ENCODE measurements around the gene TRIP13. TPM values are rescaled to one million over a fixed set of nuclear protein-coding genes. Genes with fewer than 3 reads are reported as not detected.
"Not testable (repeated sequence)": the region's sequence is repeated elsewhere in the genome, so short reads cannot be mapped to it uniquely, and the experiment has no call there.

TRIP13 gene
- total and polyA plus RNA-seq, 2 experiments from 2014 or later, result 9.2 to 9.4 TPM

GRCh38 chr5:936149-937144, 43.8 kb downstream of the TRIP13 start:
- no peak for TF ChIP-seq CTCF (IDR thresholded peaks at IDR 0.05; ENCODE audit: poor library complexity)
- TF ChIP-seq EZH2phosphoT487 (IDR thresholded peaks at IDR 0.05; ENCODE audit: low read depth, severe bottlenecking, unreplicated experiment), result no peak
- TF ChIP-seq EZH2 (IDR thresholded peaks at IDR 0.05; ENCODE audit: borderline replicate concordance), result no peak
- no peak for DNase-seq (ENCODE audit: low spot score)

GRCh38 chr5:937151-937924, 44.7 kb downstream of the TRIP13 start:
- H3K79me2 ChIP-seq, result no peaks in the 10 kb centered on the region
- 90% methylated on average over 14 of the region's 14 CpGs for WGBS (ENCODE audit: low lambda C conversion rate, missing lambda C conversion rate)
- no peaks in the 10 kb centered on the region for H3K36me3 ChIP-seq (replicated peaks; ENCODE audit: insufficient read depth, low read depth)

More at GRCh38 chr5:936149-937144, 43.8 kb downstream of the TRIP13 start:
- Histone ChIP-seq H4K20me1 (ENCODE audit: insufficient read depth, poor library complexity, severe bottlenecking) (no peaks in the 10 kb centered on the region), H3K4me1 (ENCODE audit: insufficient read depth) (no peaks in the 10 kb centered on the region), H3K27ac (no peak overlapping the region), H3K27me3 (no peaks in the 10 kb centered on the region), H3K79me2 (no peaks in the 10 kb centered on the region), H3K9me2 (replicated peaks; ENCODE audit: insufficient read depth) (no peaks in the 10 kb centered on the region), H3K4me3 (no peak overlapping the region), H3K4me2 (no peak overlapping the region), H3K9me3 (ENCODE audit: low read depth) (no peaks in the 10 kb centered on the region), H3K36me3 (replicated peaks; ENCODE audit: insufficient read depth, low read depth) (no peaks in the 10 kb centered on the region), H2AFZ (no peak overlapping the region)
- whole genome bisulfite sequencing (ENCODE audit: low lambda C conversion rate, missing lambda C conversion rate), result 91% methylated on average over 19 of the region's 19 CpGs

GRCh38 chr5:939368-939767, 46.7 kb downstream of the TRIP13 start:
- Histone ChIP-seq H3K79me2 (no peaks in the 10 kb centered on the region), H3K27ac (no peak overlapping the region), H3K9me3 (ENCODE audit: low read depth) (no peaks in the 10 kb centered on the region), H3K4me2 (no peak overlapping the region), H3K36me3 (replicated peaks; ENCODE audit: insufficient read depth, low read depth) (no peaks in the 10 kb centered on the region), H2AFZ (no peak overlapping the region), H4K20me1 (ENCODE audit: insufficient read depth, poor library complexity, severe bottlenecking) (no peaks in the 10 kb centered on the region), H3K4me1 (ENCODE audit: insufficient read depth) (peaks cover 5% of the 10 kb centered on the region), H3K4me3 (no peak overlapping the region), H3K27me3 (no peaks in the 10 kb centered on the region), H3K9me2 (replicated peaks; ENCODE audit: insufficient read depth) (no peaks in the 10 kb centered on the region)
- TF ChIP-seq EZH2phosphoT487 (IDR thresholded peaks at IDR 0.05; ENCODE audit: low read depth, severe bottlenecking, unreplicated experiment) (no peak), CTCF (IDR thresholded peaks at IDR 0.05; ENCODE audit: poor library complexity) (no peak), EZH2 (IDR thresholded peaks at IDR 0.05; ENCODE audit: borderline replicate concordance) (no peak)
- WGBS (ENCODE audit: low lambda C conversion rate, missing lambda C conversion rate), result 84% methylated on average over 7 of the region's 7 CpGs
- no peak for DNase-seq (ENCODE audit: low spot score)

More at GRCh38 chr5:937151-937924, 44.7 kb downstream of the TRIP13 start:
- Histone ChIP-seq H3K9me2 (replicated peaks; ENCODE audit: insufficient read depth) (no peaks in the 10 kb centered on the region), H3K27me3 (no peaks in the 10 kb centered on the region), H3K4me1 (ENCODE audit: insufficient read depth) (no peaks in the 10 kb centered on the region), H3K9me3 (ENCODE audit: low read depth) (no peaks in the 10 kb centered on the region), H3K27ac (no peak overlapping the region), H2AFZ (no peak overlapping the region), H4K20me1 (ENCODE audit: insufficient read depth, poor library complexity, severe bottlenecking) (no peaks in the 10 kb centered on the region), H3K4me2 (no peak overlapping the region), H3K4me3 (no peak overlapping the region)
- no peak for TF ChIP-seq CTCF (IDR thresholded peaks at IDR 0.05; ENCODE audit: poor library complexity)
- no peak for TF ChIP-seq EZH2phosphoT487 (IDR thresholded peaks at IDR 0.05; ENCODE audit: low read depth, severe bottlenecking, unreplicated experiment)
- TF ChIP-seq EZH2 (IDR thresholded peaks at IDR 0.05; ENCODE audit: borderline replicate concordance), result no peak
- no peak for DNase-seq (ENCODE audit: low spot score)

- H3K79me2 ChIP-seq; H3K9me3 ChIP-seq (ENCODE audit: low read depth); H3K4me1 ChIP-seq (ENCODE audit: insufficient read depth); H3K36me3 ChIP-seq (replicated peaks; ENCODE audit: insufficient read depth, low read depth); H3K27ac ChIP-seq; H3K27me3 ChIP-seq; H3K4me3 ChIP-seq; H2AFZ ChIP-seq; H3K9me2 ChIP-seq (replicated peaks; ENCODE audit: insufficient read depth); H4K20me1 ChIP-seq (ENCODE audit: insufficient read depth, poor library complexity, severe bottlenecking); H3K4me2 ChIP-seq; DNase-seq (ENCODE audit: low spot score): not testable (repeated sequence)
- WGBS (ENCODE audit: low lambda C conversion rate, missing lambda C conversion rate), result 89% methylated on average over 2 of the region's 2 CpGs
These were observed 48.1 kb downstream of the TRIP13 start for GRCh38 chr5:940741-941140.
